ENCODE measurements around the gene CEP164. TPM values are rescaled to one million over a fixed set of nuclear protein-coding genes. Genes with fewer than 3 reads are reported as not detected.

Gene CEP164
- total and polyA plus RNA-seq, 2 experiments from 2014 or later, result 13.9 to 23.8 TPM

GRCh38 chr11:117284053-117284452 is 43.6 kb upstream of the CEP164 start (continued):
- TF ChIP-seq, protein P1, sequence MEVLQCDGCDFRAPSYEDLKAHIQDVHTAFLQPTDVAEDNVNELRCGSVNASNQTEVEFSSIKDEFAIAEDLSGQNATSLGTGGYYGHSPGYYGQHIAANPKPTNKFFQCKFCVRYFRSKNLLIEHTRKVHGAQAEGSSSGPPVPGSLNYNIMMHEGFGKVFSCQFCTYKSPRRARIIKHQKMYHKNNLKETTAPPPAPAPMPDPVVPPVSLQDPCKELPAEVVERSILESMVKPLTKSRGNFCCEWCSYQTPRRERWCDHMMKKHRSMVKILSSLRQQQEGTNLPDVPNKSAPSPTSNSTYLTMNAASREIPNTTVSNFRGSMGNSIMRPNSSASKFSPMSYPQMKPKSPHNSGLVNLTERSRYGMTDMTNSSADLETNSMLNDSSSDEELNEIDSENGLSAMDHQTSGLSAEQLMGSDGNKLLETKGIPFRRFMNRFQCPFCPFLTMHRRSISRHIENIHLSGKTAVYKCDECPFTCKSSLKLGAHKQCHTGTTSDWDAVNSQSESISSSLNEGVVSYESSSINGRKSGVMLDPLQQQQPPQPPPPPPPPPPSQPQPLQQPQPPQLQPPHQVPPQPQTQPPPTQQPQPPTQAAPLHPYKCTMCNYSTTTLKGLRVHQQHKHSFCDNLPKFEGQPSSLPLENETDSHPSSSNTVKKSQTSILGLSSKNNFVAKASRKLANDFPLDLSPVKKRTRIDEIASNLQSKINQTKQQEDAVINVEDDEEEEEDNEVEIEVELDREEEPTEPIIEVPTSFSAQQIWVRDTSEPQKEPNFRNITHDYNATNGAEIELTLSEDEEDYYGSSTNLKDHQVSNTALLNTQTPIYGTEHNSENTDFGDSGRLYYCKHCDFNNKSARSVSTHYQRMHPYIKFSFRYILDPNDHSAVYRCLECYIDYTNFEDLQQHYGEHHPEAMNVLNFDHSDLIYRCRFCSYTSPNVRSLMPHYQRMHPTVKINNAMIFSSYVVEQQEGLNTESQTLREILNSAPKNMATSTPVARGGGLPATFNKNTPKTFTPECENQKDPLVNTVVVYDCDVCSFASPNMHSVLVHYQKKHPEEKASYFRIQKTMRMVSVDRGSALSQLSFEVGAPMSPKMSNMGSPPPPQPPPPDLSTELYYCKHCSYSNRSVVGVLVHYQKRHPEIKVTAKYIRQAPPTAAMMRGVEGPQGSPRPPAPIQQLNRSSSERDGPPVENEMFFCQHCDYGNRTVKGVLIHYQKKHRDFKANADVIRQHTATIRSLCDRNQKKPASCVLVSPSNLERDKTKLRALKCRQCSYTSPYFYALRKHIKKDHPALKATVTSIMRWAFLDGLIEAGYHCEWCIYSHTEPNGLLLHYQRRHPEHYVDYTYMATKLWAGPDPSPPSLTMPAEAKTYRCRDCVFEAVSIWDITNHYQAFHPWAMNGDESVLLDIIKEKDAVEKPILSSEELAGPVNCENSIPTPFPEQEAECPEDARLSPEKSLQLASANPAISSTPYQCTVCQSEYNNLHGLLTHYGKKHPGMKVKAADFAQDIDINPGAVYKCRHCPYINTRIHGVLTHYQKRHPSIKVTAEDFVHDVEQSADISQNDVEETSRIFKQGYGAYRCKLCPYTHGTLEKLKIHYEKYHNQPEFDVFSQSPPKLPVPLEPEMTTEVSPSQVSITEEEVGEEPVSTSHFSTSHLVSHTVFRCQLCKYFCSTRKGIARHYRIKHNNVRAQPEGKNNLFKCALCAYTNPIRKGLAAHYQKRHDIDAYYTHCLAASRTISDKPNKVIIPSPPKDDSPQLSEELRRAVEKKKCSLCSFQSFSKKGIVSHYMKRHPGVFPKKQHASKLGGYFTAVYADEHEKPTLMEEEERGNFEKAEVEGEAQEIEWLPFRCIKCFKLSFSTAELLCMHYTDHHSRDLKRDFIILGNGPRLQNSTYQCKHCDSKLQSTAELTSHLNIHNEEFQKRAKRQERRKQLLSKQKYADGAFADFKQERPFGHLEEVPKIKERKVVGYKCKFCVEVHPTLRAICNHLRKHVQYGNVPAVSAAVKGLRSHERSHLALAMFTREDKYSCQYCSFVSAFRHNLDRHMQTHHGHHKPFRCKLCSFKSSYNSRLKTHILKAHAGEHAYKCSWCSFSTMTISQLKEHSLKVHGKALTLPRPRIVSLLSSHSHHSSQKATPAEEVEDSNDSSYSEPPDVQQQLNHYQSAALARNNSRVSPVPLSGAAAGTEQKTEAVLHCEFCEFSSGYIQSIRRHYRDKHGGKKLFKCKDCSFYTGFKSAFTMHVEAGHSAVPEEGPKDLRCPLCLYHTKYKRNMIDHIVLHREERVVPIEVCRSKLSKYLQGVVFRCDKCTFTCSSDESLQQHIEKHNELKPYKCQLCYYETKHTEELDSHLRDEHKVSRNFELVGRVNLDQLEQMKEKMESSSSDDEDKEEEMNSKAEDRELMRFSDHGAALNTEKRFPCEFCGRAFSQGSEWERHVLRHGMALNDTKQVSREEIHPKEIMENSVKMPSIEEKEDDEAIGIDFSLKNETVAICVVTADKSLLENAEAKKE (CRISPR knock-in tag; IDR thresholded peaks at IDR 0.05), result no peak
- TF ChIP-seq, protein P2, sequence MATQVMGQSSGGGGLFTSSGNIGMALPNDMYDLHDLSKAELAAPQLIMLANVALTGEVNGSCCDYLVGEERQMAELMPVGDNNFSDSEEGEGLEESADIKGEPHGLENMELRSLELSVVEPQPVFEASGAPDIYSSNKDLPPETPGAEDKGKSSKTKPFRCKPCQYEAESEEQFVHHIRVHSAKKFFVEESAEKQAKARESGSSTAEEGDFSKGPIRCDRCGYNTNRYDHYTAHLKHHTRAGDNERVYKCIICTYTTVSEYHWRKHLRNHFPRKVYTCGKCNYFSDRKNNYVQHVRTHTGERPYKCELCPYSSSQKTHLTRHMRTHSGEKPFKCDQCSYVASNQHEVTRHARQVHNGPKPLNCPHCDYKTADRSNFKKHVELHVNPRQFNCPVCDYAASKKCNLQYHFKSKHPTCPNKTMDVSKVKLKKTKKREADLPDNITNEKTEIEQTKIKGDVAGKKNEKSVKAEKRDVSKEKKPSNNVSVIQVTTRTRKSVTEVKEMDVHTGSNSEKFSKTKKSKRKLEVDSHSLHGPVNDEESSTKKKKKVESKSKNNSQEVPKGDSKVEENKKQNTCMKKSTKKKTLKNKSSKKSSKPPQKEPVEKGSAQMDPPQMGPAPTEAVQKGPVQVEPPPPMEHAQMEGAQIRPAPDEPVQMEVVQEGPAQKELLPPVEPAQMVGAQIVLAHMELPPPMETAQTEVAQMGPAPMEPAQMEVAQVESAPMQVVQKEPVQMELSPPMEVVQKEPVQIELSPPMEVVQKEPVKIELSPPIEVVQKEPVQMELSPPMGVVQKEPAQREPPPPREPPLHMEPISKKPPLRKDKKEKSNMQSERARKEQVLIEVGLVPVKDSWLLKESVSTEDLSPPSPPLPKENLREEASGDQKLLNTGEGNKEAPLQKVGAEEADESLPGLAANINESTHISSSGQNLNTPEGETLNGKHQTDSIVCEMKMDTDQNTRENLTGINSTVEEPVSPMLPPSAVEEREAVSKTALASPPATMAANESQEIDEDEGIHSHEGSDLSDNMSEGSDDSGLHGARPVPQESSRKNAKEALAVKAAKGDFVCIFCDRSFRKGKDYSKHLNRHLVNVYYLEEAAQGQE (IDR thresholded peaks at IDR 0.05; ENCODE audit: unreplicated experiment), result no peak
- no peak for TF ChIP-seq NANOG (IDR thresholded peaks at IDR 0.05; ENCODE audit: borderline replicate concordance)
- TF ChIP-seq EZH2phosphoT487 (IDR thresholded peaks at IDR 0.05; ENCODE audit: unreplicated experiment), result no peak

- H3K4me1 Mint-ChIP-seq, result no peaks in the 10 kb centered on the region
- Histone ChIP-seq H3K4me3 (no peak overlapping the region), H4K20me1 (replicated peaks; ENCODE audit: insufficient read depth) (no peaks in the 10 kb centered on the region), H2AFZ (no peak overlapping the region), H3K4me2 (no peak overlapping the region), H3K4me1 (ENCODE audit: insufficient read depth) (no peaks in the 10 kb centered on the region), H3K27ac (ENCODE audit: low read depth) (no peak overlapping the region), H3K79me2 (replicated peaks; ENCODE audit: insufficient read depth) (no peaks in the 10 kb centered on the region), H3K27me3 (ENCODE audit: insufficient read depth) (no peaks in the 10 kb centered on the region), H3K9me2 (ENCODE audit: insufficient read depth) (no peaks in the 10 kb centered on the region), H3K36me3 (ENCODE audit: insufficient read depth) (peaks cover 7% of the 10 kb centered on the region; the same call in 1 of the 2 replicates), H3F3A (replicated peaks; ENCODE audit: low read depth) (no peaks in the 10 kb centered on the region)
- H3K4me3 Mint-ChIP-seq, result no peak overlapping the region
- TF ChIP-seq POLR2AphosphoS5 (IDR thresholded peaks at IDR 0.05; ENCODE audit: low read depth) (no peak), STAT1 (IDR thresholded peaks at IDR 0.05; ENCODE audit: unreplicated experiment) (no peak), NANOG (IDR thresholded peaks at IDR 0.05; ENCODE audit: borderline replicate concordance) (no peak), CREB1 (CRISPR knock-in tag; IDR thresholded peaks at IDR 0.05; ENCODE audit: low read depth) (no peak), EZH2 (IDR thresholded peaks at IDR 0.05; ENCODE audit: low read depth, unreplicated experiment) (no peak), EZH2phosphoT487 (IDR thresholded peaks at IDR 0.05; ENCODE audit: unreplicated experiment) (no peak), ZNF114 (CRISPR knock-in tag; IDR thresholded peaks at IDR 0.05) (no peak)
- TF ChIP-seq, protein P2 (IDR thresholded peaks at IDR 0.05; ENCODE audit: unreplicated experiment), result no peak
- peaks cover 6% of the 10 kb centered on the region for H3K27me3 Mint-ChIP-seq (ENCODE audit: insufficient read depth, low read depth, poor library complexity)
- DNase-seq (ENCODE audit: low spot score), result no peak
- peaks cover 48% of the 10 kb centered on the region for H3K36me3 Mint-ChIP-seq (ENCODE audit: low read depth)
- ATAC-seq, result no peak
- H3K27ac Mint-ChIP-seq, result no peak overlapping the region
- no peaks in the 10 kb centered on the region for H3K9me3 Mint-ChIP-seq
These were observed 41.1 kb upstream of the CEP164 start for GRCh38 chr11:117286588-117286987.
